K562 (cell line): Measurements from ENCODE around the gene TEKT2. TPM values are rescaled to one million over a fixed set of nuclear protein-coding genes. Genes with fewer than 3 reads are reported as not detected.
A peak's percentile ranks its signal among the peaks of the same experiment; 100 is the strongest.

Source experiments
- ATAC-seq: fragments of 200-7000 bp; cut with Tn5 transposase; 3 replicates; pipeline ENCODE4 v1.9.1; 2020; ENCODE audit warnings: moderate library complexity
- BruUV-seq: library from RNA; stranded (reverse); fragments of 400-500 nt; replicated peaks from 2 replicates; lab custom pipeline; 2021; lab: Mats Ljungman, UMichigan
- CTCF ChIA-PET: fragments of 300-600 bp; formaldehyde crosslinking; extraction: SDS; loops from one replicate; lab custom pipeline; 2021; ENCODE audit warnings: low intra/inter-chr PET ratio; lab: Yijun Ruan, JAX
- POLR2A ChIA-PET: fragments of 300-600, 350-650 bp; sonication (Branson Sonifier 250); formaldehyde crosslinking; extraction: SDS; loops from one replicate; lab custom pipeline; 2021; ENCODE audit warnings: antibody characterized with exemption, inconsistent platforms; lab: Yijun Ruan, JAX
- DNase-seq, 4 experiments: peaks; one replicate each; pipeline versions ENCODE4 v3.0.0 to v3.0.0-alpha.2; 2011 to 2018; ENCODE audit warnings: low spot score in 3 of 4, mixed read lengths in 3 of 4; ENCODE audit errors: extremely low read depth in 1 of 4
- FAIRE-seq: peaks from 2 replicates; lab custom pipeline; 2011; peaks lifted over from hg19 to GRCh38; lab: Jason Lieb, UNC
- H2AFZ ChIP-seq: 2 replicates; pipeline ENCODE4 v1.6.0; 2011; ENCODE audit warnings: low read depth, low read length, control low read depth, inconsistent platforms
- H3K27ac ChIP-seq: fragments of 200-600 bp; 3 replicates; pipeline ENCODE4 v1.8.0; 2011; ENCODE audit warnings: low read depth, mild to moderate bottlenecking, control low read depth, inconsistent platforms, low read length, moderate library complexity, mixed read lengths; ENCODE audit errors: extremely low read depth
- H3K27me3 ChIP-seq, 2 experiments: fragments of 300-600 bp in 1 of 2; 2 replicates in 1 of 2; 3 replicates in 1 of 2; pipeline versions ENCODE4 v1.6.0 to v1.8.0; 2011; ENCODE audit warnings: inconsistent platforms in 2 of 2, low read length in 2 of 2, mild to moderate bottlenecking in 1 of 2, mixed read lengths in 1 of 2, moderate library complexity in 1 of 2; ENCODE audit not compliant: control insufficient read depth in 2 of 2, insufficient read depth in 2 of 2
- H3K36me3 ChIP-seq: fragments of 300-600 bp; 3 replicates; pipeline ENCODE4 v1.8.0; 2011; ENCODE audit warnings: mild to moderate bottlenecking, low read length, inconsistent platforms; ENCODE audit not compliant: control insufficient read depth, insufficient read depth
- H3K4me1 ChIP-seq, 2 experiments: fragments of 200-600 bp in 1 of 2; replicated peaks in 1 of 2; 2 replicates in 1 of 2; 3 replicates in 1 of 2; pipeline versions ENCODE4 v1.5.1 to v1.8.0; 2011; ENCODE audit warnings: inconsistent platforms in 2 of 2, low read length in 2 of 2, mild to moderate bottlenecking in 1 of 2, mixed read lengths in 1 of 2, moderate library complexity in 1 of 2; ENCODE audit not compliant: control insufficient read depth in 2 of 2, insufficient read depth in 2 of 2
- H3K4me2 ChIP-seq: 2 replicates; pipeline ENCODE4 v1.6.1; 2011; ENCODE audit warnings: low read length, control low read depth, inconsistent platforms, mixed read lengths; ENCODE audit not compliant: insufficient read depth
- H3K4me3 ChIP-seq: fragments of 200-600 bp; sonication (generic), shearing (Covaris generic); 2 replicates; pipeline ENCODE4 v1.5.1; 2016; ENCODE audit warnings: control low read depth, inconsistent platforms
- H3K79me2 ChIP-seq: fragments of 200-600 bp; 3 replicates; pipeline ENCODE4 v1.8.0; 2011; ENCODE audit warnings: low read length, inconsistent platforms; ENCODE audit not compliant: control insufficient read depth, insufficient read depth
- H3K9ac ChIP-seq, 2 experiments: 2 replicates each; pipeline versions ENCODE4 v1.6.0 to v1.6.1; 2011; ENCODE audit warnings: low read depth in 2 of 2, low read length in 2 of 2, control low read depth in 1 of 2, inconsistent platforms in 1 of 2, mild to moderate bottlenecking in 1 of 2, mixed read lengths in 1 of 2; ENCODE audit not compliant: insufficient read depth in 1 of 2
- H3K9me1 ChIP-seq: one replicate; pipeline ENCODE4 v1.6.0; 2011; ENCODE audit warnings: inconsistent platforms, mild to moderate bottlenecking, low read length, moderate library complexity; ENCODE audit not compliant: control insufficient read depth, insufficient read depth
- H3K9me3 ChIP-seq: replicated peaks from 2 replicates; pipeline ENCODE4 v1.5.1; 2011; ENCODE audit warnings: low read depth, low read length, inconsistent platforms; ENCODE audit not compliant: control insufficient read depth, insufficient read depth
- H4K20me1 ChIP-seq: replicated peaks from 2 replicates; pipeline ENCODE4 v1.6.1; 2011; ENCODE audit warnings: low read length, inconsistent platforms, mixed read lengths; ENCODE audit not compliant: control insufficient read depth, insufficient read depth
- ASH1L ChIP-seq: fragments of 450-650 bp; IDR thresholded peaks from 2 replicates; pipeline ENCODE4 v1.6.1; 2018; ENCODE audit warnings: borderline replicate concordance, mild to moderate bottlenecking, low read depth; ENCODE audit not compliant: partially characterized antibody
- NR4A1 ChIP-seq, 2 experiments: fragments of 250-450 bp in 1 of 2; fragments of 450-650 bp in 1 of 2; sonication (Bioruptor Pico) in 1 of 2; IDR thresholded peaks; 2 replicates each; pipeline versions ENCODE4 v1.4.0 to v1.6.1; 2016 to 2020; ENCODE audit warnings: mild to moderate bottlenecking in 2 of 2, missing compliant biosample characterization in 1 of 2, missing genetic modification characterization in 1 of 2, moderate library complexity in 1 of 2
- POLR2G ChIP-seq: fragments of 200-400 bp; formaldehyde crosslinking; IDR thresholded peaks from 2 replicates; pipeline ENCODE4 v1.6.1; 2017; ENCODE audit warnings: low read depth, mild to moderate bottlenecking, antibody characterized with exemption, low read length, moderate library complexity
- RBFOX2 ChIP-seq: fragments of 200-400 bp; formaldehyde crosslinking; IDR thresholded peaks from 2 replicates; pipeline ENCODE4 v1.6.1; 2017; ENCODE audit warnings: low read depth, mild to moderate bottlenecking, low read length, moderate library complexity
- WGBS: fragments of 100-300 bp; shearing (Covaris generic); methylation state at CpG from one replicate; pipeline ENCODE4 v1.1.6; 2016; ENCODE audit warnings: low coverage, mixed read lengths; ENCODE audit not compliant: insufficient coverage; ENCODE audit errors: missing lambda C conversion rate; 5-methylcytosine and 5-hydroxymethylcytosine counted together
- in situ Hi-C: fragments of 300-500 bp; cut with MboI; formaldehyde crosslinking; loops from 4 replicates; pipeline ENCODE4 v1.15.0; 2018; ENCODE audit warnings: inconsistent platforms, mixed read lengths
- intact Hi-C: fragments of 100-400 bp; cut with micrococcal nuclease; formaldehyde crosslinking; loops from 2 replicates; pipeline ENCODE4 v1.14.2; 2022
- polyA plus RNA-seq, 8 experiments: library from polyadenylated mRNA; depleted of rRNA in 4 of 8; stranded (reverse) in 5 of 8; unstranded in 3 of 8; fragments of >200 nt; fragmentation: Nextera tagmentation in 2 of 8; fragmentation: Illumina TruSeq in 1 of 8; extraction: Ambion mirVana in 2 of 8; extraction: Trizol in 1 of 8; gene quantifications; 2 replicates each; pipeline versions ENCODE4 v1.2.1 to v1.2.3, GENCODE V29; 2011 to 2014; ENCODE audit warnings: inconsistent platforms in 1 of 8, missing spikeins in 1 of 8
- total RNA-seq, 7 experiments: library from RNA; depleted of rRNA in 6 of 7; stranded (reverse); fragments of >200 nt in 6 of 7; fragmentation: Illumina TruSeq in 2 of 7; extraction: Trizol in 2 of 7; gene quantifications; 2 replicates each; pipeline versions ENCODE4 v1.2.1 to v1.2.3, GENCODE V29; 2011 to 2021; ENCODE audit warnings: low replicate concordance in 1 of 7

The TEKT2 gene
- total and polyA plus RNA-seq, 9 of the 15 experiments (the other 6 are each of a cell fraction or from before 2014, with no cell fraction given) = 0.06 to 0.94 (median 0.30) TPM; not detected in 1

DNA sequence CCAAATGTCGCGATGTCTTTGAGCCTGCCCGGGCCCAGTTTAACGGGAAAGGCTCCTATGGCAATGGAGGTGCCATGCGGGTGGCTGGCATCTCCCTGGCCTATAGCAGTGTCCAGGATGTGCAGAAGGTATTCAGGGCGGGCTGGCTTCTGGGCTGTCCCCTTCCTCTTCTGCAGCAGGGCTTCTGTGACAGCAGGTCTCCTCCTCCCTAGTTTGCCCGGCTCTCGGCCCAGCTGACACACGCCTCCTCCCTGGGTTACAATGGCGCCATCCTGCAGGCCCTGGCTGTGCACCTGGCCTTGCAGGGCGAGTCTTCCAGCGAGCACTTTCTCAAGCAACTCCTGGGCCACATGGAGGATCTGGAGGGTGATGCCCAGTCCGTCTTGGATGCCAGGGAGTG, 7.8 kb downstream of the TEKT2 start:
- intact Hi-C loops (no loop called here), in situ Hi-C loops (loop anchor here (5.0 kb wide), 1 partner anchor 96 kb away; no protein-coding TSS in a partner anchor)
- Histone ChIP-seq H3K9me1 (peaks cover 11% of the 10 kb centered on the region), H2AFZ (no peak overlapping the region), H3K36me3 (peaks cover 62% of the 10 kb centered on the region; the same call in 2 of the 3 replicates), H3K27me3 (no peaks in the 10 kb centered on the region), H3K9ac (no peak overlapping the region; a peak in 1 of 4 replicates), H3K79me2 (peaks cover 21% of the 10 kb centered on the region), H3K4me3 (no peak overlapping the region), H3K9me3 (no peaks in the 10 kb centered on the region), H3K4me1 (peaks cover 18 to 32% of the 10 kb centered on the region in 2 experiments; a peak in 4 of 5 replicates), H3K4me2 (no peak overlapping the region), H4K20me1 (no peaks in the 10 kb centered on the region), H3K27ac (no peak overlapping the region)
- FAIRE-seq (no peak), DNase-seq (no peak), ATAC-seq (no peak)
- POLR2A ChIA-PET = interaction anchor here (0.8 to 1.0 kb wide), 2 partner anchors 15 to 36 kb away, joined by 3 to 4 read pairs; no protein-coding TSS in a partner anchor
- BruUV-seq = no TSS peak
- 93% methylated on average over 13 of the region's 13 CpGs for WGBS
- CTCF ChIA-PET = no interaction called here
- TF ChIP-seq NR4A1 (CRISPR knock-in tag; IDR thresholded peaks at IDR 0.05) = no peak
- TF ChIP-seq NR4A1 (tag; IDR thresholded peaks at IDR 0.05) = no peak
- TF ChIP-seq ASH1L = no peak
- 0 out of 2 replicates have a peak, but pooled peaks have one; percentile 46 for TF ChIP-seq POLR2G
- TF ChIP-seq RBFOX2 = peak; percentile 51
